HG03469 (cell line): ENCODE measurements around the gene NMUR1.

Experiments used
- ATAC-seq: cut with Tn5 transposase; IDR thresholded peaks from one replicate; pipeline ENCODE4 v1.9.1; 2021; ENCODE audit warnings: mild to moderate bottlenecking, moderate library complexity, moderate number of reproducible peaks; ENCODE audit not compliant: unreplicated experiment

Gene NMUR1

GRCh38 chr2:231554748-231555545 is 24.7 kb upstream of the NMUR1 start:
- no peak for ATAC-seq

- ATAC-seq, result no peak
Observed at GRCh38 chr2:231554327-231554726, 24.1 kb upstream of the NMUR1 start.

- ATAC-seq, result no peak
Observed at GRCh38 chr2:231552752-231553151, 22.5 kb upstream of the NMUR1 start.

GRCh38 chr2:231549446-231550239 is 19.4 kb upstream of the NMUR1 start:
- no peak for ATAC-seq

GRCh38 chr2:231548752-231549151 is 18.5 kb upstream of the NMUR1 start:
- ATAC-seq, result no peak

GRCh38 chr2:231547315-231548110 is 17.3 kb upstream of the NMUR1 start:
- ATAC-seq, result no peak

- ATAC-seq, result no peak
Observed at GRCh38 chr2:231546014-231546715, 15.9 kb upstream of the NMUR1 start.

GRCh38 chr2:231545105-231545902 is 15.1 kb upstream of the NMUR1 start:
- peak; percentile 97 for ATAC-seq

GRCh38 chr2:231542136-231542535 is 11.9 kb upstream of the NMUR1 start:
- ATAC-seq, result no peak

- ATAC-seq, result no peak
Observed at GRCh38 chr2:231541645-231542044, 11.4 kb upstream of the NMUR1 start.

GRCh38 chr2:231539991-231540390 is 9.7 kb upstream of the NMUR1 start:
- no peak for ATAC-seq

- no peak for ATAC-seq
Observed at GRCh38 chr2:231535961-231536360, 5.7 kb upstream of the NMUR1 start.

GRCh38 chr2:231533777-231534125 is 3.5 kb upstream of the NMUR1 start:
- no peak for ATAC-seq

- ATAC-seq, result no peak
Observed at GRCh38 chr2:231533086-231533776, 3.0 kb upstream of the NMUR1 start.

GRCh38 chr2:231532756-231533035 is 2.5 kb upstream of the NMUR1 start:
- ATAC-seq, result no peak

- ATAC-seq, result no peak
Observed at GRCh38 chr2:231531883-231532755, 1.9 kb upstream of the NMUR1 start.

GRCh38 chr2:231531466-231531865 is 1.2 kb upstream of the NMUR1 start:
- no peak for ATAC-seq

- ATAC-seq, result no peak
Observed at GRCh38 chr2:231528636-231529030, 1.6 kb downstream of the NMUR1 start.
